Measurements from ENCODE around the gene AXIN2.
"Not testable (repeated sequence)": the region's sequence is repeated elsewhere in the genome, so short reads cannot be mapped to it uniquely, and the experiment has no call there.

The AXIN2 gene

GRCh38 chr17:65515512-65515911 lies 45.9 kb downstream of the AXIN2 start:
- no peak for DNase-seq

GRCh38 chr17:65514541-65514940 lies 46.9 kb downstream of the AXIN2 start:
- no peak for DNase-seq

GRCh38 chr17:65514082-65514481 lies 47.4 kb downstream of the AXIN2 start:
- no peak for DNase-seq

- DNase-seq: no peak
These were observed 50.1 kb downstream of the AXIN2 start for GRCh38 chr17:65511316-65511715.

GRCh38 chr17:65509032-65509431 lies 52.4 kb downstream of the AXIN2 start:
- no peak for DNase-seq

- not testable (repeated sequence) for DNase-seq
These were observed 56.8 kb downstream of the AXIN2 start for GRCh38 chr17:65504673-65505072.

GRCh38 chr17:65504141-65504540 lies 57.3 kb downstream of the AXIN2 start:
- DNase-seq: no peak

GRCh38 chr17:65503557-65503956 lies 57.9 kb downstream of the AXIN2 start:
- DNase-seq: no peak

- DNase-seq: no peak
These were observed 62.6 kb downstream of the AXIN2 start for GRCh38 chr17:65498816-65499215.

GRCh38 chr17:65496801-65497200 lies 64.6 kb downstream of the AXIN2 start:
- DNase-seq: no peak

GRCh38 chr17:65495122-65496055 lies 66.1 kb downstream of the AXIN2 start:
- no peak for DNase-seq

- DNase-seq: no peak
These were observed 71.9 kb downstream of the AXIN2 start for GRCh38 chr17:65489413-65490155.

- DNase-seq: no peak
These were observed 72.8 kb downstream of the AXIN2 start for GRCh38 chr17:65488665-65489064.

- no peak for DNase-seq
These were observed 73.5 kb downstream of the AXIN2 start for GRCh38 chr17:65487990-65488389.

- DNase-seq: no peak
These were observed 74.3 kb downstream of the AXIN2 start for GRCh38 chr17:65487161-65487560.

GRCh38 chr17:65485388-65486299 lies 75.8 kb downstream of the AXIN2 start:
- DNase-seq: no peak

GRCh38 chr17:65484405-65484804 lies 77.0 kb downstream of the AXIN2 start:
- not testable (repeated sequence) for DNase-seq

- no peak for DNase-seq
These were observed 78.0 kb downstream of the AXIN2 start for GRCh38 chr17:65483438-65483837.

- no peak for DNase-seq
These were observed 79.2 kb downstream of the AXIN2 start for GRCh38 chr17:65482201-65482600.

GRCh38 chr17:65479282-65479681 lies 82.2 kb downstream of the AXIN2 start:
- no peak for DNase-seq

Data from NCI-H1048 (cell line).